Activated T-helper 17 cell treated with anti-CD3 and anti-CD28 coated beads, Interleukin-2, amount 50 U/mL, for 72 hours (primary cell): ENCODE measurements around the gene ACBD4. TPM values are rescaled to one million over a fixed set of nuclear protein-coding genes. Genes with fewer than 3 reads are reported as not detected.

Experiments used
- ATAC-seq: fragments of 150-1000 bp; cut with Tn5 transposase; replicated peaks from 2 replicates; pipeline ENCODE4 v1.10.0; 2021; ENCODE audit warnings: mild to moderate bottlenecking, moderate library complexity
- H3K27ac Mint-ChIP-seq: one replicate; pipeline ENCODE4 v1.8.0; 2022; ENCODE audit warnings: mixed read lengths
- H3K27me3 Mint-ChIP-seq: one replicate; pipeline ENCODE4 v1.8.0; 2022; ENCODE audit warnings: mixed read lengths
- H3K36me3 Mint-ChIP-seq: one replicate; pipeline ENCODE4 v1.8.0; 2022; ENCODE audit warnings: low read depth, mild to moderate bottlenecking, mixed read lengths
- H3K4me1 Mint-ChIP-seq: one replicate; pipeline ENCODE4 v1.8.0; 2022; ENCODE audit warnings: mixed read lengths
- H3K4me3 Mint-ChIP-seq: one replicate; pipeline ENCODE4 v1.8.0; 2022; ENCODE audit warnings: mild to moderate bottlenecking, mixed read lengths
- H3K9me3 Mint-ChIP-seq: one replicate; pipeline ENCODE4 v1.8.0; 2022; ENCODE audit warnings: mixed read lengths
- total RNA-seq, 2 donors: library from RNA; stranded (reverse); gene quantifications; one replicate each; pipeline ENCODE4 v1.2.3, GENCODE V29; 2022

ACBD4 gene
- total RNA-seq, 2 donors from 2014 or later, result 9.8 to 12.6 TPM

DNA sequence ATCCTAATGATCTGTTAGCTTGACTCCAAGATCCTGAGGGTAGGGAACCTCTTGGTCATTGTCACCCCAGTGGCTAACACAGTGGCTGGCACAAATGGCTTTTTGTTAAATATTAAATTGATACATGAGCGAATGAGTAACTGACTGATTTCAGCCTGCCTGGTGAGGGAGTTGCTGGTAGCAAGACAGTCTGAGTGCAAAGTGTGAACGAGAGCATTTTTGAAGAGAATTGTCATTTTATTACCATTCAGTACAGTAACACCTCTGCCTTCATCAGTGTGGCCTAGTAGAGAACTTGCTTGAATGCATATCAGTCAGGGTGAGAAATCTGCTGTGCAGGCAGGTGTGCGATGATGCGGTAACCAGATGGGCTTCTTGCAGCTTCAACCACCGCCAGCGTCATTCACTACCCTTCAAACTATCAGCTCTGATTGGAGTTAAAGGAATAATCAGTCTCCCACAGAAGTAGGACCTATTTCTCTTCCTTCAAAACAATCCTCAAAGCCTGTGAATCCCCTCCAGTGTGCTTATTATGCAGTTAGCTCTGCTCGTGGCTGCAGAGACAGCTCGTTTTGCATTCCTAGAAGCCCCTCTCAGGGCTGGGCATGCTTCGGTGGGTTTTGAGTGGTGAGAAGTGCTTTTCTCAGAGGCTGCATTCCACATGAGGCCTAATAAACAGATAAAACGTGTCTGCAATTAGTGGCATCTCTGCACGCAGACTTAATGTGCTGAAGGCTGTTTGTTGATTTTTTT, 55.2 kb downstream of the ACBD4 start:
- Mint-ChIP-seq H3K4me3 (no peak overlapping the region), H3K27ac (no peak overlapping the region), H3K9me3 (no peaks in the 10 kb centered on the region), H3K36me3 (no peaks in the 10 kb centered on the region), H3K27me3 (no peaks in the 10 kb centered on the region), H3K4me1 (no peaks in the 10 kb centered on the region)
- no peak for ATAC-seq

Other genes starting within 250 kb of the ACBD4 start
- gene EFTUD2, start 236.2 kb upstream of the ACBD4 start, total RNA-seq, result 100 to 1,000 TPM; 105 to 215 TPM
- gene GFAP, start 220.2 kb upstream of the ACBD4 start, total RNA-seq, result not detected
- gene KIF18B, start 187.9 kb upstream of the ACBD4 start, total RNA-seq, result 10 to 100 TPM; 37.7 to 51.5 TPM
- under 1 TPM; 0.32 to 0.34 TPM for gene C1QL1, start 167.4 kb upstream of the ACBD4 start, total RNA-seq
- gene DCAKD, start 84.1 kb upstream of the ACBD4 start, total RNA-seq, result 10 to 100 TPM; 36.5 to 36.6 TPM
- gene NMT1, start 74.4 kb upstream of the ACBD4 start, total RNA-seq, result 100 to 1,000 TPM; 101 to 120 TPM
- 1 to 10 TPM; 3.1 to 6.5 TPM for gene PLCD3, start 3.2 kb upstream of the ACBD4 start, total RNA-seq
- 10 to 100 TPM; 45.9 to 66.4 TPM for gene HEXIM1, start 12.8 kb downstream of the ACBD4 start, total RNA-seq
- gene HEXIM2, start 26.2 kb downstream of the ACBD4 start, total RNA-seq, result 1 to 10 TPM; 6.1 to 8.5 TPM
- 100 to 1,000 TPM; 262 to 496 TPM for gene FMNL1, start 86.2 kb downstream of the ACBD4 start, total RNA-seq
- under 1 TPM; 0.13 to 0.32 TPM for gene SPATA32, start 126.4 kb downstream of the ACBD4 start, total RNA-seq
- 10 to 100 TPM; 36.3 to 49.5 TPM for gene MAP3K14, start 181.3 kb downstream of the ACBD4 start, total RNA-seq